Activated T-helper 9 cell treated with anti-CD3 and anti-CD28 coated beads, Interleukin-2, amount 50 U/mL, for 16 hours (primary cell): ENCODE measurements around the gene FNDC3A.

Experiments
- DNase-seq: peaks from one replicate; pipeline ENCODE4 v3.0.0-alpha.2; 2020; ENCODE audit warnings: low read depth

FNDC3A gene, protein sequence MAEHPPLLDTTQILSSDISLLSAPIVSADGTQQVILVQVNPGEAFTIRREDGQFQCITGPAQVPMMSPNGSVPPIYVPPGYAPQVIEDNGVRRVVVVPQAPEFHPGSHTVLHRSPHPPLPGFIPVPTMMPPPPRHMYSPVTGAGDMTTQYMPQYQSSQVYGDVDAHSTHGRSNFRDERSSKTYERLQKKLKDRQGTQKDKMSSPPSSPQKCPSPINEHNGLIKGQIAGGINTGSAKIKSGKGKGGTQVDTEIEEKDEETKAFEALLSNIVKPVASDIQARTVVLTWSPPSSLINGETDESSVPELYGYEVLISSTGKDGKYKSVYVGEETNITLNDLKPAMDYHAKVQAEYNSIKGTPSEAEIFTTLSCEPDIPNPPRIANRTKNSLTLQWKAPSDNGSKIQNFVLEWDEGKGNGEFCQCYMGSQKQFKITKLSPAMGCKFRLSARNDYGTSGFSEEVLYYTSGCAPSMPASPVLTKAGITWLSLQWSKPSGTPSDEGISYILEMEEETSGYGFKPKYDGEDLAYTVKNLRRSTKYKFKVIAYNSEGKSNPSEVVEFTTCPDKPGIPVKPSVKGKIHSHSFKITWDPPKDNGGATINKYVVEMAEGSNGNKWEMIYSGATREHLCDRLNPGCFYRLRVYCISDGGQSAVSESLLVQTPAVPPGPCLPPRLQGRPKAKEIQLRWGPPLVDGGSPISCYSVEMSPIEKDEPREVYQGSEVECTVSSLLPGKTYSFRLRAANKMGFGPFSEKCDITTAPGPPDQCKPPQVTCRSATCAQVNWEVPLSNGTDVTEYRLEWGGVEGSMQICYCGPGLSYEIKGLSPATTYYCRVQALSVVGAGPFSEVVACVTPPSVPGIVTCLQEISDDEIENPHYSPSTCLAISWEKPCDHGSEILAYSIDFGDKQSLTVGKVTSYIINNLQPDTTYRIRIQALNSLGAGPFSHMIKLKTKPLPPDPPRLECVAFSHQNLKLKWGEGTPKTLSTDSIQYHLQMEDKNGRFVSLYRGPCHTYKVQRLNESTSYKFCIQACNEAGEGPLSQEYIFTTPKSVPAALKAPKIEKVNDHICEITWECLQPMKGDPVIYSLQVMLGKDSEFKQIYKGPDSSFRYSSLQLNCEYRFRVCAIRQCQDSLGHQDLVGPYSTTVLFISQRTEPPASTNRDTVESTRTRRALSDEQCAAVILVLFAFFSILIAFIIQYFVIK

DNA sequence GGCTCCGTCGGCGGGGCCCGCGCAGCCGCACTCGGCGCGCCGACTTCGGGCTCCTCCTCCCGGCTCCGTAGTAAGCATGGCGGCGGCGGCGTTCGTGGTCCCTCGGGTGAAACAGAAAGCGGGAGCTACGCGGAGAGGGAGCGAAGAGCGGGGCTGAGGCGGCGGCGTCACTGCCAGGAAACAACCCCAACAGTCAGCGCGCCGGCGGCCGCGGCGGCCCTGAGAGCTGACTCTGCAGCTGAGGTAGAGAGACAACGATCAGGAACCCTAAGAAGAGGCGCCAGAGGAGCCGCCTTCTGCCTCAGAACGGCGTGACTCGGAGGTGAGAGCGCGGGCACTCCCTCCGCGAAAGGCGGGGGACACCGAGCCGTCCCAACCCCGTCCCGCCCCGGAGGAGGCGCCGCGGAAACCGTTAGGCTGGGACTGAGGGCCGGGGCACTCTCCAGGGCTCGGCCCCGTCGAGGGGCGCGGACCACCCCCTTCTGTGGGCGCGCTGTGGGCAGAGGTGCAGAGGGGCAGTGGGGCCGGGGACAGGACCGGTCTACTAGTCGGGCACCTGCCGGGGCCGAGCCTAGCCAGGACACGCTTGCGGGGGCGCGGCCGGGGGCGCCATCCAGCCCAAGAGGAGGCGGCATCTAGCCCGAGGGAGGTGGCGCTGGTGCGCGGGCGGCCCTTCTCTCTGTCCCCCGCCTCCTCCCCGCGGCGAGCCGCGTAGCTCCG, at the start of gene FNDC3A:
Gene FNDC3A (plus strand): TSS at position 57 of the 720 bp plus-strand sequence. CDS start 30,279 bp downstream, outside the sequence.
- peak; percentile 83 for DNase-seq

DNA sequence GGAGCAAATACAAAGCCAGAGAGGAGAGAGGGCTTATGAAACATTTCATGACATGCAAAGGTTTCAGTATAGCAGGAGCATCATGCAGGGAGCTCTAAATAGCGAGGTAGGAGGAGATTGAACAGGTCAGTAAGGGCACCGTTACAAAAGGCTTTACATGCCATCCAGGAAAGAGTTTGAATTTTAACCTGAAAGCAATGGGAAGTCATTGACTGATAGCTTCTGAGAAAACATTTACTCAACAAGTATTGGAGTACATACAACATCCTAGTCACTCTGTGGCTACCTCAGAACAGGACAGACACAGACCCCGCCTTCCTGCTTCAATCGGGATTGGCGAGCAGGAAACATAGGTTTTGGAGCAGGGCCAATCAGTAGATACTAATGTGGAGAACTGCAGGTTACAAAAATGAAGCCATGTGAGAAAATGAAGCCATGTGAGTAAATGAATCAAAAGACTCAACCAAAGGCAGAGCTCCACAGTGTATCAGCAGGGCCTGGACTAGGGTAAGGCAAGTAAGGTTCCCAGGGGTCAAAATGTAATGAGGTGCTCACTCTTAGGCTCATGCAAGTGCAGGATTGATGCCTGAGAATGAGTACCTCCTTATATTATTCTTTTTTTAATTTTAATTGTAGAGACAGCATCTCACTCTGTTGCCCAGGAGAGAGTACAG, 46.8 kb upstream of the FNDC3A start:
- no peak for DNase-seq

DNA sequence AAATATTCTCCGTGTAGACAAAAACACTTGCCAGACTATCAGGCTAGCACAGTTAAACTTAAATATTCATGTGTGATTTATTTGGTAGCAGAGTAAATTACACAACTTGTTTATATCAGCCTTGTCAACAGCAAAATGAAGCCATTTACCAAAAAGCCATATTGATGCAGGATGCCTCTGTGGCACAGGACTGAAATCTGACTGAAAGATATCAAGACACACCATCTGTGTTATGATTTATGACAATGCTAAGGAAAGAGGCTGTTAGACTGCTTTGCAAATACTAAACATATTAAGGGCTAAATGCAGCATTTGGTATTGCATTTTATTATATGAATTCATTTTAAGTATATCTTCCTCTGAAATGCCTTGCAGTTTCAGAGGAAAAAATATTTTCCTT, 44.8 kb upstream of the FNDC3A start:
- DNase-seq: no peak

DNA sequence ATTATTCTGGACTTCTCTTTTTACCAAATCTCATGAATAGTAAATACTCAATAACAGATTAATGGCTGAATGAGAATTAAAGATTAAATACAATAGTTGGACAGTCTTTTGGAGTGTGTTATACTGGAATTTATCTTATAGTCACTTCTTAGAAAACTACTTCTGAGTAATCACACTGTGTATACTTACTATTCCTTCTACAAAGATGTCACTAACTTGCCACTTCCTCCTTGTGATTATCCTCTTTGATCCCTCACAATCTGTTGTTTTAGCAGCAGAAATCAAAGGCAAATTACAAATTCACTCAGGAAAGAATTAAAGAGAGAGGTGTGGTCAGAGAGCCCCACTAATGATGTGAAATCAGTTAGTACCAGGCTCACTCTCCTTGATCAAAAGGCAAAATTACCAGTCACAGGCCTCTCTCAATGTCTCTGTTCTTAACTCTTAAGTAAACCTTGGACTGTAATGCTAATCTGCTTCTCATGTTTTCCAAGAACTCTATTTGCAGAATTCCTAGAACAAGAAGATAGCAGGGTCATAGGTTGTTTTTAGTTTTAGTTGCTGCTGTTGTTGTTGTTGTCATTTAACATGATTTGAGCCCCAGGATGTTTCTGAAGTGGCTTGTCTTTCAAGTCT, 37.3 kb upstream of the FNDC3A start:
- DNase-seq: no peak

DNA sequence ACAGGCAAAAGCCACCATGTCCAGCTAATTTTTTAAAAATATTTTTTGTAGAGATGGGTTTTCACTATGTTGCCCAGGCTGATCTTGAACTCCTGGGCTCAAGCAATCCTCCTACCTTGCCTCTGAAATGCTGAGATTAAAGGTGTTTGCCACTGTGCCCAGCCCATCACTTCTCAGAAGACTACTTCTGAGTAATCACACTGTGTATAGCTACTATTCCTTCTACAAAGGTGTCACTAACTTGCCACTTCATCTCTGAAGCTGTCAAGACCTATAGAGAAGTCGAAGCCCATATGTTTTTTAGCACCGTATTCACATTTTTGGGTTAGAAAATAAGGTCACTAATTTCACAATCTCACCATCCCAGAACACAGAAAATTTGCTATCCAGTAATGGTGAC, 36.0 kb upstream of the FNDC3A start:
- DNase-seq: no peak

GRCh38 chr13:48942131-48942530, 33.6 kb upstream of the FNDC3A start:
- no peak for DNase-seq

DNA sequence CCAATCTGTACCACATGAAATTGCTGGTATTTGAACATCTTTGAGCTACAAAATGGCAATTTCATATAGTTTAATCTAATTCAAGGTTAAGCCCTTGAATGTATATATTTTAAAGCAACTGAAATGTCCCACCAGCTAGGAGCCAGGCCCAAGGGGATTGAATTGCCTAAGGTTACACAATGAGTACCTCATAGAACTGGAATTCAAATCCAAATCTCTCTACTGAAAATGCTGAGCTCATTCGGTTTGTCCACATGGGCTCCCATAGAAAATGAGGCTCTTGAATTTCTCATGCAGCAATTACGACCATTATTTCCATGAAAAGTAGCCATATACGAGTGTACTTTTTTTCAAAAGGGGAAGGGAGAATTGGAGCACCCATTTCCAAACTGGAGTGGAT, 31.5 kb upstream of the FNDC3A start:
- no peak for DNase-seq

- no peak for DNase-seq
Measured at GRCh38 chr13:48945626-48946025, 30.1 kb upstream of the FNDC3A start.

DNA sequence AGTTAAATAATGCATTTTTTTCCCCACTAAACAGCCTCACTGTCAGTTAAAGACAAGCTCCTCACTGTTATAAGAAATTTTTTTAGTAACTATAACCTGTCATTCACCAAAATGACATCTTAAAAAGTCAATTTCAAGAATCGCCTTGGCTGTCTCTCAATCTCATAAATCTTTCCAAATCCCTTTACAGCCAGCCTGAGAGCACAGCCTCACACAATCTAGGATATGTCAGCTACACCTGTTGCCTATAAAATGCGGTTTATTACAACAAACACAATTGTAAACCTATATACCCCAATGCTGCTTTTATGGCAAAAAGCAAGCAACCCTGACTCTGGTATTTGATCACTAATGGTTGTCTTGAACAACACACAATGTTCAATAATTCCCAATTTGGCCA, 29.5 kb upstream of the FNDC3A start:
- no peak for DNase-seq

- DNase-seq: no peak
Measured at GRCh38 chr13:48949566-48950500, 25.9 kb upstream of the FNDC3A start.

GRCh38 chr13:48950501-48950875, 25.2 kb upstream of the FNDC3A start:
- no peak for DNase-seq

DNA sequence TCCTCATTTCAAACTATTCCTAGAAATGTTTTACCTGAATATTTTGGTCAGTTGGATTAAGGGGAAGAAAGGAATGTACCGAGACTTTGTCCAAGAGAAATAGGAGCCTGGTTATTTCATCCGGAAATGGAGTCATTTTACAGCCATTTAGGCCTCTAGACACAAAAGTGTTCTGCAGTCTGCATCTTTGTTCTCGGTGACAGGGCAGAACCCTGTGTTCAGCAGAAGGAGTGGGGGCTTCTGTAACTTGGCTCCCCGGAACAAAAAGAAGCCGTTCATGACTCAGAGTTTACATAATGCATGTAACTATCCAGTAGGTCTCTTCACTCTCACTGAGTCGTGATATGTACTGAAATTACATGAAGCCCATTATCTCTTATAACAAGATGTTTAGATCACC, 21.6 kb upstream of the FNDC3A start:
- DNase-seq: no peak

DNA sequence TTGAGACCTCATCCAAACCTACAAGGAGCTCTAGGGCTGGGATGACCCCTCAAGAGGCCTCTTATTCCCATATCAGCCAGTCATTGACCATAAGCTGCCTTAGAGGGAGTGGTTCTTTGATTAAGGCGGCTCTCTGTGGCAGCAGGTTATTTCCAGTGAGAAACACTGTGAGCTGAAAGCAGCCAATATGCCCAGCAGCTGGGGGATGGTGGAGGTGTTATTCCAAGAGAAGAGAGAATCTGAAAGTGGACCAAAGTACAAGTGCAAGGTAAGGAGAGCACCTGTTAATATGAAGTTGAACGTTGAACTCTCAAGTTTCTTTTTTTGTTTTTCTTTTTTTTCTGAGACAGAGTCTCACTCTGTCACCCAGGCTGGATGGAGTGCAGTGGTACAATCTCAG, 20.2 kb upstream of the FNDC3A start:
- DNase-seq: no peak

- no peak for DNase-seq
Measured at GRCh38 chr13:48961379-48961778, 14.3 kb upstream of the FNDC3A start.

- no peak for DNase-seq
Measured at GRCh38 chr13:48962281-48962680, 13.4 kb upstream of the FNDC3A start.

- no peak for DNase-seq
Measured at GRCh38 chr13:48965736-48966135, 10.0 kb upstream of the FNDC3A start.

DNA sequence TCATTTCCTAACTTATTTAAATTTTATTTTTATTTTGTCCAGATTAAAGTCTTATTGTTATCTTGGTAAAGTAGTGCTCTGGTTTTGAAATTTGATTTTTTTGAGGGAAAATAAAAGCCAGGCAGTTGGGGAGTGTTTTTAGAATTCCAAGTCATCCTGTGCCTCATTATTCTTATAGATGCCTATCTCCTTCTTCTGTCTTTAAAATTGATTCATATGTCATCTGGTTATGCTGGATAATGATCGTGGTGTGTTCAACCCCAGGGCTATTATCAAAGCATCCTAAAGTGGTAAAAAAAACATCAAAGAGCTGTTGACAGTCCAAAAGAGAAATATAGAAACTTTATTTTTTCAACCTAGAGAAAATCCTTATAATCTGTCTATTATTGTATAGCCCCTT, 6.0 kb upstream of the FNDC3A start:
- DNase-seq: no peak

DNA sequence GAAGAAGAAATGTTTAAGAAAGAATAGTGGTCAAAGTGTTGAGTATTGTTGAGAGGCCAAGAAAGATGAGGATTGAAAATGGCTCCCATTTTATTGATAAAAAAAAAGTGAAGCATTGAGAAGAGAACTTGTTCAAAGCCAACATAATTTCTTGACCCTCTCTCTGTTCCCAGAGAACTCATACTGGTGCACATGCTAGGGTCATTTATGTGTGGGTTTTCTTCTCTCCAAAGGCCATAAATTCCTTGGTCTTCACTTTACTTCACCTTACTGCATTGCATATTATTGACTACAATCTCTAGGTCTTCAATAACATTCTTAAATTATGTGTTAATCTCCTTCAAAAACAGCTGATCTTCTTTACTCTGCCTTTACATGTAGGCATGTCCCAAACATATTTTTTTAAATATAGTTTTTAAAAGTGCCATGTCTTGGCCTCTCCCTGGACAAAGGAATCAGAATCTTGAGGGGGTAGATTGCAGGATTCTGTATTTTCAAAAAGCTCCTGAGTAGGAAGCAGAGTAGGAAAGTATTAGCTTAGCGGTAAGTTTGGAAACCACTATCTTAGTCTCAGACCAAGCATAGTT, 1.8 kb upstream of the FNDC3A start:
- no peak for DNase-seq

GRCh38 chr13:48975101-48975855, 434 bp upstream of the FNDC3A start:
- peak; percentile 13 for DNase-seq
